Measurements from ENCODE around the gene KRT80. TPM values are rescaled to one million over a fixed set of nuclear protein-coding genes. Genes with fewer than 3 reads are reported as not detected.
A peak's percentile ranks its signal among the peaks of the same experiment; 100 is the strongest.

The KRT80 gene
- total and polyA plus RNA-seq, 2 experiments from 2014 or later: not detected

GRCh38 chr12:52189376-52190174, 2.2 kb downstream of the KRT80 start:
- Histone ChIP-seq H3K27me3 (peaks cover 2% of the 10 kb centered on the region), H3K36me3 (no peaks in the 10 kb centered on the region), H3K9me3 (ENCODE audit: low read depth) (no peaks in the 10 kb centered on the region), H3K4me3 (no peak overlapping the region), H3K27ac (no peak overlapping the region), H3K4me1 (ENCODE audit: low read depth) (peaks cover 19% of the 10 kb centered on the region)
- TF ChIP-seq CTCF (IDR thresholded peaks at IDR 0.05; ENCODE audit: low read depth, low read length): no peak
- peak in 1 of 2 donors; percentile 73 for DNase-seq (ENCODE audit: low read depth in 1 of 2, low spot score in 1 of 2)

- H3K36me3 ChIP-seq: no peaks in the 10 kb centered on the region
- no peak for DNase-seq (ENCODE audit: low read depth in 1 of 2, low spot score in 1 of 2)
- no peaks in the 10 kb centered on the region for H3K9me3 ChIP-seq (ENCODE audit: low read depth)
- H3K27ac ChIP-seq: no peak overlapping the region
- H3K27me3 ChIP-seq: peaks cover 2% of the 10 kb centered on the region
- H3K4me1 ChIP-seq (ENCODE audit: low read depth): peaks cover 10% of the 10 kb centered on the region
- no peak for TF ChIP-seq CTCF (IDR thresholded peaks at IDR 0.05; ENCODE audit: low read depth, low read length)
- H3K4me3 ChIP-seq: no peak overlapping the region
These were observed 3.2 kb downstream of the KRT80 start for GRCh38 chr12:52188658-52189057.

- no peak overlapping the region for H3K4me3 ChIP-seq
- H3K9me3 ChIP-seq (ENCODE audit: low read depth): no peaks in the 10 kb centered on the region
- peaks cover 2% of the 10 kb centered on the region for H3K27me3 ChIP-seq
- TF ChIP-seq CTCF (IDR thresholded peaks at IDR 0.05; ENCODE audit: low read depth, low read length): no peak
- peaks cover 7% of the 10 kb centered on the region for H3K4me1 ChIP-seq (ENCODE audit: low read depth)
- H3K27ac ChIP-seq: no peak overlapping the region
- no peak for DNase-seq (ENCODE audit: low read depth in 1 of 2, low spot score in 1 of 2)
- no peaks in the 10 kb centered on the region for H3K36me3 ChIP-seq
These were observed 4.2 kb downstream of the KRT80 start for GRCh38 chr12:52187640-52188039.

GRCh38 chr12:52187206-52187605, 4.6 kb downstream of the KRT80 start:
- H3K4me1 ChIP-seq (ENCODE audit: low read depth): peaks cover 7% of the 10 kb centered on the region
- H3K36me3 ChIP-seq: no peaks in the 10 kb centered on the region
- TF ChIP-seq CTCF (IDR thresholded peaks at IDR 0.05; ENCODE audit: low read depth, low read length): no peak
- H3K27me3 ChIP-seq: peaks cover 2% of the 10 kb centered on the region
- no peaks in the 10 kb centered on the region for H3K9me3 ChIP-seq (ENCODE audit: low read depth)
- DNase-seq (ENCODE audit: low read depth in 1 of 2, low spot score in 1 of 2): no peak
- H3K27ac ChIP-seq: no peak overlapping the region
- no peak overlapping the region for H3K4me3 ChIP-seq

GRCh38 chr12:52186118-52186840, 5.5 kb downstream of the KRT80 start:
- DNase-seq (ENCODE audit: low read depth in 1 of 2, low spot score in 1 of 2): peak in 1 of 2 donors; percentile 82
- Histone ChIP-seq H3K27me3 (peaks cover 2% of the 10 kb centered on the region), H3K9me3 (ENCODE audit: low read depth) (no peaks in the 10 kb centered on the region), H3K4me3 (no peak overlapping the region), H3K27ac (no peak overlapping the region), H3K36me3 (no peaks in the 10 kb centered on the region), H3K4me1 (ENCODE audit: low read depth) (peaks cover 16% of the 10 kb centered on the region)
- no peak for TF ChIP-seq CTCF (IDR thresholded peaks at IDR 0.05; ENCODE audit: low read depth, low read length)

Measured in cardiac muscle cell (in vitro differentiated cells and primary cell).